Stimulated activated CD4-positive, alpha-beta T cell treated with anti-CD3 and anti-CD28 coated beads, Interleukin-2, amount 100 ng/mL, for 24 hours (primary cell): Measurements from ENCODE around the gene CYP46A1.
"Not testable (repeated sequence)": the region's sequence is repeated elsewhere in the genome, so short reads cannot be mapped to it uniquely, and the experiment has no call there.

Experiments used
- DNase-seq, 2 donors: peaks; one replicate each; pipeline ENCODE4 v3.0.0-alpha.2; 2020

Gene CYP46A1

GRCh38 chr14:99748529-99748928 is 64.4 kb downstream of the CYP46A1 start:
- DNase-seq: no peak

- DNase-seq: no peak
Measured at GRCh38 chr14:99749142-99749541, 65.0 kb downstream of the CYP46A1 start.

GRCh38 chr14:99749763-99750715 is 65.9 kb downstream of the CYP46A1 start:
- no peak for DNase-seq

GRCh38 chr14:99750746-99751450 is 66.8 kb downstream of the CYP46A1 start:
- DNase-seq: no peak

GRCh38 chr14:99751539-99752485 is 67.7 kb downstream of the CYP46A1 start:
- DNase-seq: no peak

- no peak for DNase-seq
Measured at GRCh38 chr14:99752486-99753121, 68.5 kb downstream of the CYP46A1 start.

GRCh38 chr14:99753225-99754140 is 69.4 kb downstream of the CYP46A1 start:
- no peak for DNase-seq

- no peak for DNase-seq
Measured at GRCh38 chr14:99754141-99755067, 70.3 kb downstream of the CYP46A1 start.

- no peak for DNase-seq
Measured at GRCh38 chr14:99755068-99755405, 70.9 kb downstream of the CYP46A1 start.

GRCh38 chr14:99755629-99756603 is 71.8 kb downstream of the CYP46A1 start:
- no peak for DNase-seq

GRCh38 chr14:99756796-99757195 is 72.7 kb downstream of the CYP46A1 start:
- no peak for DNase-seq

GRCh38 chr14:99757331-99758070 is 73.4 kb downstream of the CYP46A1 start:
- DNase-seq: no peak

GRCh38 chr14:99758121-99758821 is 74.2 kb downstream of the CYP46A1 start:
- no peak for DNase-seq

- no peak for DNase-seq
Measured at GRCh38 chr14:99758872-99759545, 74.9 kb downstream of the CYP46A1 start.

GRCh38 chr14:99759546-99759925 is 75.4 kb downstream of the CYP46A1 start:
- no peak for DNase-seq

GRCh38 chr14:99760817-99761216 is 76.7 kb downstream of the CYP46A1 start:
- DNase-seq: no peak

- DNase-seq: not testable (repeated sequence)
Measured at GRCh38 chr14:99762911-99763310, 78.8 kb downstream of the CYP46A1 start.
